HG03460 (cell line): Measurements from ENCODE around the gene RPTOR.
"Not testable (repeated sequence)": the region's sequence is repeated elsewhere in the genome, so short reads cannot be mapped to it uniquely, and the experiment has no call there.

Experiments
- ATAC-seq: cut with Tn5 transposase; IDR thresholded peaks from one replicate; pipeline ENCODE4 v1.9.1; 2021; ENCODE audit not compliant: unreplicated experiment

The RPTOR gene

GRCh38 chr17:80544655-80545498 lies at the start of gene RPTOR:
Gene RPTOR (plus strand): TSS chr17:80544838. CDS start chr17:80545630, 792 bp downstream.
- ATAC-seq: peak; percentile 80

DNA sequence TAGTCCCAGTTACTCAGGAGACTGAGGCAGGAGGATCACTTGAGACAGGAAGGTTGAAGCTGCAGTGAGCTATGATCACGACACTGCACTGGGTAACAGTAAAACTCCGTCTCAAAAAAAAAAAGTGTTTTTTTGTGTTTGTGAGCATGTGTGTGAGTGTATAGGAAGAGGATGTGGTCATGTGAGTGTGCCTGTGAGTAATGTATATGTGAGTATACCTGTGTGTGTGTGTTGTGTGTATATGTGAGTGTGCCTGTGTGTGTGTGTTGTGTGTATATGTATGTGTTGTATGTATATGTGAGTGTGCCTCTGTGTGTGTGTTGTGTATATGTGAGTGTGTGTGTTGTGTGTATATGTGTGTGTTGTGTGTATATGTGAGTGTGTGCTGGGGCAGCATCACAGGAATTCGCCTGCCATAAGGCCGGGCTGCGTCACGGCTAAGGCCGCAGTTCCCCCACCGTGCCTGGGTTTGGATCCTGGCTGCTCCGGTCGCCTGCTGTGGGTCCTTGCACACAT lies 46.9 kb upstream of the RPTOR start:
- no peak for ATAC-seq

GRCh38 chr17:80498242-80498919 lies 46.3 kb upstream of the RPTOR start:
- no peak for ATAC-seq

- ATAC-seq: no peak
Measured at GRCh38 chr17:80498920-80499410, 45.7 kb upstream of the RPTOR start.

DNA sequence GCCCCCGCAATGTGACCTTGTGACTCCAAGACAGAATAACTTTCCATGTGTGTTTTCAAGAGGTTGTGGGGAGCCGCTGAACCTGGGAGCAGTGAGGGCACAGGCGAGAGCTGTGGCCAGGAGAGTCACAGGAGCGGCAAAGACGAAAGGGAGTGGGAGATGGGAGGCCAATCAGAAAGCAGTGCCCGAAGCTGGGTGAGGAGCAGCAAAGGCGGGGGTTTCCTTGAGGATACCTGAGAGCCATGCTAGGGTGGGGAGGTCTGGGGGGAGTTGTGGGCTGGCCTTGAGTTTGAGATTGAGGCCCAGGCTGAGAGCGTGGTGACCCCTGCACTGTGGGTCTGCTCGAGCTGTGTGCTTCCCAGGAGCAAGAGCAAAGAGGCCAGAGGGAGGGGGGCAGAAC lies 45.1 kb upstream of the RPTOR start:
- ATAC-seq: no peak

- no peak for ATAC-seq
Measured at GRCh38 chr17:80499961-80500665, 44.5 kb upstream of the RPTOR start.

- ATAC-seq: no peak
Measured at GRCh38 chr17:80501741-80502577, 42.7 kb upstream of the RPTOR start.

DNA sequence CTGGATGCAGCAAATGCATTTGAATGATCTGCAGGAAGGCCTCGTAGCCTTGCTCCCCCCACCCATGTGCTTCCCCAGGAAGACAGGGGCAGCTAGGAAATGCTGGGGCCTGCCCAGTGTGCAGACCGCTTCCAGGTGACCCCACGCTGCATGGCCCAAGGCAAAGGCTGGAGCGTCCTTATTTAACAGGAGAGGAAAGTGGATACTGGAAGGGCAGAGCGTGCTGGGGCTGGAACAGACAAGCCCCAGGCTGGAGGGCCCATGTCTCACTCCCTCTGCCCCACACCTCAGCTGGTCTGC lies 42.1 kb upstream of the RPTOR start:
- ATAC-seq: no peak

DNA sequence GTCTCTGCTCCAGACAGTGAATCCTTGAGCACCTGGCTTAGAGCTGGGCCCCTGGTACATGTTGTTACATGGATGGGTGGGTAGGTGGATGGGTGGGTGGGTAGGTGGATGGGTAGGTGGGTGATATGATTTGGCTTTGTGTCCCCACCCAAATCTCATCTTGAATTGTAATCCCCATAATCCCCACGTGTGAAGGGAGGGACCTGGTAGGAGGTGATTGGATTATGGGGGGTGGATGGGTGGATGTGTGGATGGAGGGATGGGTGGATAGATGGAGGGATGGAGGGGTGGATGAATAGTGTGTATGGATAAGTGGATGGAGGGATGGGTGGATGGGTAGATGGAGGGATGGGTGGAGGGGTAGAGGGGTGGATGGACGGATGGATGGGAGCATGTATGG lies 41.6 kb upstream of the RPTOR start:
- no peak for ATAC-seq

GRCh38 chr17:80503921-80504320 lies 40.7 kb upstream of the RPTOR start:
- ATAC-seq: no peak

GRCh38 chr17:80504686-80505413 lies 39.8 kb upstream of the RPTOR start:
- no peak for ATAC-seq

GRCh38 chr17:80507177-80507576 lies 37.5 kb upstream of the RPTOR start:
- not testable (repeated sequence) for ATAC-seq

DNA sequence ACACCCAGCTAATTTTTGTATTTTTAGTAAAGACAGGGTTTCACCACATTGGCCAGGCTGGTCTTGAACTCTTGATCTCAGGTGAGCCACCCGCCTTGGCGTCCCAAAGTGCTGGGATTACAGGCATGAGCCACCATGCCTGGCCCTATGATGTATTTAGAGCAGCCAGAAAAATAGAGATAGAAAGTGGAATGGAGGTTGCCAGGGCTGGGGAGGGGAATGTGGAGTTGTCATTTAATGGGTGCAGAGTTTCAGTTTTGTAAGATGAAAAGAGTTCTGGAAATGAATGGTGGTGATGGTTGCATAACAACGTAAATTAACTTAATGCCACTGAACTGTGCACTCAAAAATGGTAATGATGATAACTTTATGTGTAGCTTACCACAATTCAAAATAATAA lies 36.7 kb upstream of the RPTOR start:
- no peak for ATAC-seq

DNA sequence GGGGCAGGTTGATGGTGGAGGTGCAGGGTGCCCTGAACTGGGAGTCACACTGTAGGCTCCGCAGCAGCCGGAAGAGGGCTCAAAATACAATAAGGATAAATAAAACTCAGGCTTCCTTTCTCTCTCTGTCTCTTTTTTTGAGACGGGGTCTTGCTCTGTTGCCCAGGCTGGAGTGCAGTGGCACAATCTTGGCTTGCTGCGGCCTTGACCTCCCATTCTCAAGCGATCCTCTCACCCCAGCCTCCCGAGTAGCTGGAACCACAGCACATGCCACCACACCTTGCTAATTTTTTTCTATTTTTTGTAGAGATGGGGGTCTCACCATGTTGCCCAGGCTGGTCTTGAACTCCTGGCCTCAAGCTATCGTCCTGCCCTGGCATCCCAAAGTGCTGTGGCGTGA lies 35.3 kb upstream of the RPTOR start:
- no peak for ATAC-seq

- ATAC-seq: no peak
Measured at GRCh38 chr17:80510132-80510531, 34.5 kb upstream of the RPTOR start.

DNA sequence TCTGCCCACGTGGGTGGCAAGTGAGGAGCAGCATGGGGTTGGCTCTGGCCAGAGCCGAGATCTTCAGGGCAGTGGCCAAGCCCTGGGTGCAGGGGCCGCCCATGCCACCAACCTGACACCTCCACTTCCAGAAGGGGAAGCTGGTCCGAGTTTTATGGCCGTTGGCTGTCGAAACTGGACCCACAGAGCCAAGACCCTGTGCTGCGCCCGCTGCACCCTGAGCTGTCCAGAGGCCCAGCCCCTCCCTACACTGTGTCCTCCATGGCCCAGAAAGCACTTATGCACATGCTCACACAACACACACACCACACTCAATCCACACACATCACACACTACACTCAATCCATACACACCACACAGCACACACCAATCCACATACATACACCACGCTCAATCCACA lies 33.9 kb upstream of the RPTOR start:
- no peak for ATAC-seq

- ATAC-seq: no peak
Measured at GRCh38 chr17:80511222-80512180, 33.1 kb upstream of the RPTOR start.

GRCh38 chr17:80512233-80512632 lies 32.4 kb upstream of the RPTOR start:
- no peak for ATAC-seq

DNA sequence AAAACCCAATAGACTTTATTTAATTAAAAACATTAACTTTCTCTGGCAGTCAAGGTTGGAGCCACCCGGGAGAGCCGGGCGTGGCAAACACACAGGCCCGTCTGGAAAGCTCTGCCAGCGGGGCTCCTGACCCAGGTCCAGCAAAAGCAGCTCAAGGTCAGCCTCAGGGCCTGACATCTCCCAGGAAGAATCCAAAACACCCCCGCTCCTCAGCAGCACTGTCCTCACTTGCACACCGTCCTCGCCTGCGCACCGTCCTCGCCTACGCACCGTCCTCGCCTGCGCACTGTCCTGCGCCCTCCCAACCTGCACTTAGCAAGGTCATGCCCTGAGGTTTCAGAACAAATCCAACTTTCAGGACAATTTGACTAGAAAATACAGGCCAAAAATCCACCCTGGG lies 31.4 kb upstream of the RPTOR start:
- ATAC-seq: no peak
